GM21717 (cell line): ENCODE data around the gene CDK10.

Source experiments
- ATAC-seq: cut with Tn5 transposase; IDR thresholded peaks from one replicate; pipeline ENCODE4 v1.9.1; 2021; ENCODE audit warnings: mild to moderate bottlenecking, moderate library complexity; ENCODE audit not compliant: unreplicated experiment

The CDK10 gene

GRCh38 chr16:89710709-89711564 is 24.4 kb downstream of the CDK10 start:
- ATAC-seq: no peak

- ATAC-seq: no peak
Measured at GRCh38 chr16:89711601-89712273, 25.2 kb downstream of the CDK10 start.

DNA sequence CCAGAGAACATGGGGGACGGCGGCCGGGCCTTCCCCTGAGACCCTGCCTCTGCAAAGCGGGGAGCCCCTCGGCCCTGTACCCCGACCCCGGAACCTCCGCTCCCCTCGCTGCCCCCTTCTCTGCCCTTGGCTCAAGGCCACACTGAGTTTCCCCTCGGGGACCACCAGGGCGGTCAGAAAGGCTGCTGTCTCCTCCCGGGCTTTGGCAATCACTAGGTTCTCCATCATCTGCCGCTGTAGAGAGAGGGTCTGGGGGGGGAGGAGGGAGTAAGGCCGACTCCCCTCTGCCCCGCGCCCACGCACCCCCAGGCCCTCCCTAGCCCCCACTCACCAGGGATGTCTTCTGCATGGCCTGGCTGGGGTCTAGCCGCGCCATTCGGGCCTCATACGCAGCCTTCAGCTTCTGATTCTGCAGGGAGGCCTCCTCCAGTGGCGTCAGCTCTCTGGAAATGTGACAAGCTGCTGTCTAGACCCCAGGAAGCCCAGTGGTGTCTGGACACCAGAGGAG is 25.8 kb downstream of the CDK10 start:
- ATAC-seq: no peak

DNA sequence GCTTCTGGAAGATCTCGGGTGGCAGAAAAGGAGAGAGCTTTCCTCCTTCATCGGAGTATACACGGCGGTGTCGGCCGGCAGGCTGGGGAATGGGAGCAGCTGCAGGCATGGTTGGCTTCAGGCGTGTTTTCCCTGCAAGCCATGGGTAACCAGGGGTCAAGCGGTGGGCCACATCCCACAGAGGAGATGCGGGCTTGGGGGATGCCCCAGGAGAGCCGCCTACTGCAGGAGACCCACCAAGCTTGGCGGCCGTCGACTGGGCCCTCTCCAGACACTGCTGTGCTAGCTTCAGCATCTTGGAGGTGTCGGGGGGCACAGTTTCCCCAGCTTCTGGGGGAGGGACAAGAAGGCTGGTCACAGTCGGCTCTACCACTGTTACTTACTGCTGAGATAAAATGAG is 30.0 kb downstream of the CDK10 start:
- ATAC-seq: no peak

DNA sequence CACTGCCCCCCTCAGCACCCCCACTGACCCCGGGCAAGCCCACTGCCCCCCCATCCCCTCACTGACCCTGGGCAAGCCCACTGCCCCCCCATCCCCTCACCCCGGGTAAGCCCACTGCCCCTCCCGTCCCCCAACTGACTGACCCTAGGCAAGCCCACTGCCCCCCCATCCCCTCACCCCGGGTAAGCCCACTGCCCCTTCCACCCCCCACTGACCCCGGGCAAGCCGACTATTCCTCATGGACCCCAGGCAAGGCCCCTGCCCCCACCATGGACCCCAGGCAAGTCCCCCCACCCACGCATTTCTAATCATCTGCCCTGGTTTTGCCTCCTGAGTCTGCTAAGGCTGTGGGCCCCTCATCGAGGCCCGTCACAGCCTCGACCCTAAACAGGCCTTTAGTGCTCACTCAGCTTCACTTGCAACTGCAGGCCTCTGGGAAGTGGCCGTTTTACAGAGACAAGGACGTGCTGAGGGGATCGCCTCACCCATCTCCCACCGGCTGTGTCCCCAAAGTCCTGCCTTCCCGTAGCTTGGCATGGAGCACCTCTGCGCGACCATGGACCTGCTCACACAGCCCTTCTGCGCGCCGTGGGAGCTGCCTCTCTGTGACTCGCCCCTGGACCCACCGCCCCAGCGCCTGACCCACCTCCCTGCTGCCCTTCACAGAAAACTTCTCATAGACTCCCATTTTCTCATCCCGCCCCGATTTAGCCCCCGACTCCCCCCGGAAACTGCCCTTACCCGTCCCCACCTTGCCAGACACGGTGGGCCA is 30.6 kb downstream of the CDK10 start:
- ATAC-seq: no peak

DNA sequence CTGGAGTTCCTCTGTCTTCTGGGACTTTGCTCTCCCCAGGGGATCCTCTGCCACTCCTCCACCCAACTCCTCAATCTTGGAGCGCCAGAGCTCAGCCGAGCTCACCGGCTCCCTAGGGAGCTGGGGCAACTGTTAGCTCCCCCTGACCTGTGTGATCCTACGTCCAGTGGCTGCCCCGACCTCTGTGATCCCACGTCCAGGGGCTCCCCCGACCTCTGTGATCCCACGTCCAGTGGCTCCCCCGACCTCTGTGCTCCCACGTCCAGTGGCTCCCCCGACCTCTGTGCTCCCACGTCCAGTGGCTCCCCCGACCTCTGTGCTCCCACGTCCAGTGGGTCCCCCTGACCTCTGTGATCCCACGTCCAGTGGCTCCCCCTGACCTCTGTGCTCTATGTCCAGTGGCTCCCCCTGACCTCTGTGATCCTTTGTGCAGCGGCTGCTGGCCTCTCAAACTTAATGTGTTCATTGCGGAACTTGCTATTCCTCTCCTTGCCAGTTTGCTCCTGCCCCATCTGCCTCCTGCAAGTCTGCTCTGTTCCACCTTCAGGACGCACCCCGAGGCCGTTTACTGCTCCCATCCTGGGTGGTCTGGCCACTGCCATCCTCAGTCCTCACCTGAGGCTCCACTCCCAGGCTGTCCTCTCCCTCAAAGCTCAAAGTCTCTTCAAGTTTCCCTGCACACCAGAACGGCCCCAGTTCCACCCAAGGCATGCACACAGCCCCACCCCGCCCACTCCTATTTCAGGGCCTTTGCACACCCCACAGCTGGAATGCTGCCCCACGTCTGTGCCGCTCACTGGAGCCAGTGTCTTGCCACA is 31.4 kb downstream of the CDK10 start:
- ATAC-seq: no peak

DNA sequence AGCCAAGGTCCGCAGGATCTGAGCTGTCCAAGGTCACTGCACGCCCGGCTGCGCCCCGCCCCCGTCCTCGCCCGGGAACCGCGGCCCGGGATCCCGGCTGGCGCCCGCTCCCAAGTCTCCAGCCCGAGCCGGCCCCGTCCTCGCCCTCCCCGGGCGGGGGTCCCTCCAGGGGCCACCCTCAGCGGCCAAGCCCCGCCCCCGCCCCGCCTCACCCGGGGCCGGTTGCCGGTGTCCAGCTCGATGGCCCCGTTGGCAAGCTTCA is 34.0 kb downstream of the CDK10 start:
- no peak for ATAC-seq

- ATAC-seq: peak; percentile 47
Measured at GRCh38 chr16:89720813-89721545, 34.5 kb downstream of the CDK10 start, which contains the start of the genes VPS9D1 and ZNF276. VPS9D1 (minus strand) TSS chr16:89720898; CDS start chr16:89720861, 37 bp downstream. ZNF276 (plus strand) TSS chr16:89721537; CDS start chr16:89721641, 104 bp downstream.

GRCh38 chr16:89721546-89722391 is 35.3 kb downstream of the CDK10 start:
- peak; percentile 31 for ATAC-seq

- peak; percentile 17 for ATAC-seq
Measured at GRCh38 chr16:89722392-89723278, 36.1 kb downstream of the CDK10 start.

DNA sequence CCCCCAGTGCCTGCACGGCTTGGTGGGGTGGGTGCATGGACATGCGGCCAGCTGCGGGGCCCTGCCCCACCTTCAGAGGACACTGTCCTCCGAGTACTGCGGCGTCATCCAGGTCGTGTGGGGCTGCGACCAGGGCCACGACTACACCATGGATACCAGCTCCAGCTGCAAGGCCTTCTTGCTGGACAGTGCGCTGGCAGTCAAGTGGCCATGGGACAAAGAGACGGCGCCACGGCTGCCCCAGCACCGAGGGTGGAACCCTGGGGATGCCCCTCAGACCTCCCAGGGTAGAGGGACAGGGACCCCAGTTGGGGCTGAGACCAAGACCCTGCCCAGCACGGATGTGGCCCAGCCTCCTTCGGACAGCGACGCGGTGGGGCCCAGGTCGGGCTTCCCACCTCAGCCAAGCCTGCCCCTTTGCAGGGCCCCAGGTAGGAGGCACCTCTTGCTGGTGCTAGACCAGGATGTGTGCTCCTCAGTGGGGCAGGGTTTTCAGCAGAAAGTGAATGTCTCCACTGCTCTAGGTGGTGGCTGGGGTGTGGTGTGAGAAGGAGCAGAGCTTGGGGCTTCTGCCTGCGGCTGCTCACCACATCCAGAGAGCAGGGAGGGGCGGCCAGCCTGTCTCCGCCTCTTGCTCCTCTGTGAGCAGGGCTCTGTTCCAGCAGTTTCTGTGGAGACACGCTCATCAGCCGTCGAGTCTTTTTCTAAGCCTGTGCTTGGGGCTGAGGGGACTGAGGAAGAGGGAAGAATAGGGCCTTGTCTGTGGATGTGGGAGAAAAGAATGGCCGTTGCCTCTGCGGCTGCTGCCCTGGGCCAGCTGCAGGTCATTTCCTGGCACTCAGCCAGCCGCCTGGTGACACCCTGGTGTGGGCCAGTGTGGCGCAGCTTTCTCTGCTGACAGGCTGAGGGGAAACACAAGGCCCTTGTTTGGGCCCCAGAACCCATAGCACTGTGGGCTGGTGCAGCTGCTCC is 37.1 kb downstream of the CDK10 start:
- ATAC-seq: no peak

DNA sequence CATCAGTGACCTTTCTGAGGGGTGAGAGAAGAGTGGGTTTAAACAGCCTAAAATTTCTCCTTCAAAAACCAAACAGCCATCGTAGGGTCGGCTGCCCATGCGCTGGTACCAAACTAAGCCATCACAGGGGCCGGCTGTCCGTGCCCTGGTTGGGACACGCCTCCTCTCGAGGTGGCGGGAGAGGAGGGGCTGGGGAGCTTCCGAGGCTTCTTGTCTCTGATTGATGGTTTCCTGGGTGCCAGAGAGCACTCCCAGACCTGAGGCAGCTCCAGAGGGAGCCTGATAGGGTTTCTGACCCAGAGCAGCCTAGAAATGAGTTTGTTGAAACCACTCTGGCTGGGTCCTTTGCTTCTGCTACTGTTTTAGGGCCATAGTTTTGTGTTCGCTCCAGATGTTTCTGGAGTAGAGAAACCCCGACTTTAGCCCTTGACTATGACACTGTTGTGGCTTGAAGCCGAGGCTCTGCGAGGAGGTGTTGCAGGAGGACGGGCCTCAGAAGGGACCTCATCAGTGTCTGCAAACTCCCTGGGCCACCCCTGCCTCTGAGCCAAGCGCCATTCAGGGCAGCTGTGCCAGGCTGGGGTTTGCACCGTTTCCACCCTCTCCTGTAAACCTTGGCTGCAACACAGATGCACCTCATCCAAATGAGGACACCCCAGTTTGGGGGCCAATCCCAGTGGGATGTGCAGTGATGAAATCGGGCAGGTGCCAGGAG is 41.1 kb downstream of the CDK10 start:
- no peak for ATAC-seq

DNA sequence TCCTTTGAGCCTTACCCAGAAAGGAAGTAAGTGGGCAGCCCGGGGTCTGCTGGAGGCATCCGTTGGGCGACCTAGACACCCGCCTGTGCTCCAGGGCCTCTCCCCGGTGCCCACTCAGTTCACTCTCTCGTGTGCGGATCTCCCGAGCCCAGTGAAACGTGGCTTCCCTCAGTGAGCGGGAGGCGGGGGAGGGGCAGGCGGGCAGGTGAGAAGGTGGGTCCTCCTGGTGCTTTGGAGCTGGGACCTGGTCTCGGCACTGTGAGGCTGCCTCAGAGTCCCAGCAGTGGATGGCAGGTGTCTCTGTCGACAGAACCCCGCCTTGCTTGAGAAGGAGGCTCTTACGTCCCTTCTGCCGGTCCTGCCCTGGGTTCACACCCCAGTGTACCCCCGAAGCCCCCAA is 42.8 kb downstream of the CDK10 start:
- no peak for ATAC-seq

DNA sequence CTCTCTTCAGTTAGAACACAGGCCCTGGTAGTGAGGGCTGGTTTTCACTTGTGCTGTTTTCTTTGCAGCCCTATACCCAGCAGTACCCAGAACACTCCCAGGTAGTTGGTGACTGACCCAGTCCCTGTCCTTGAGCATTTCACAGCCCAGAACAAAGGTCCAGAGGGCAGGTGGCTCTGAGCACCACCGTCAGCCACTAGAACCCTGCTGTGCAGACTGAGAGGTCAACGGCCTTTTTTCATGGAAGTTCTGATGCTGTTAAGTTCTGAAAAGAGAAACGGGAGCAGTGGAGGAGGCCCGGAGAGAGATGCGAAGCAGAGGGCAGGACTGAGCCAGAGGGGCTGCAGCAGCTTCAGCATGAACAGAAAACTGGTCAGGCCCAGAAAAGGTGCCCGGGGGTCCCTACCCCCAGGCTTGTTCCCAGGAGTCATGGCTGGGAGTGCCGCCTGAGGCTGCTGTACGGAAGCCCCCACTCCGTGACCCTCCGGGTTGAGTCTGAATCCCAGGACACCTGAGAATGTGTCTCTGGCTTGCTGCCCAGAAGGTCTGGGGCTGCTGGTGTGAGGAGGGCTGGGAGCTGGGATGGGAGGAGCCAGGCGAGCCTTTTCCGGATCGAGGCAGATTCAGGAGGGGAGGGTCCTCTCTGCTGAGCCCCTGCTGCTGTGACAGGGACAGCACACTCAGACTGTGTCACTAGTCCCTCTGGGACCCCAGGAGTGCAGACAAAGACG is 43.5 kb downstream of the CDK10 start:
- no peak for ATAC-seq

DNA sequence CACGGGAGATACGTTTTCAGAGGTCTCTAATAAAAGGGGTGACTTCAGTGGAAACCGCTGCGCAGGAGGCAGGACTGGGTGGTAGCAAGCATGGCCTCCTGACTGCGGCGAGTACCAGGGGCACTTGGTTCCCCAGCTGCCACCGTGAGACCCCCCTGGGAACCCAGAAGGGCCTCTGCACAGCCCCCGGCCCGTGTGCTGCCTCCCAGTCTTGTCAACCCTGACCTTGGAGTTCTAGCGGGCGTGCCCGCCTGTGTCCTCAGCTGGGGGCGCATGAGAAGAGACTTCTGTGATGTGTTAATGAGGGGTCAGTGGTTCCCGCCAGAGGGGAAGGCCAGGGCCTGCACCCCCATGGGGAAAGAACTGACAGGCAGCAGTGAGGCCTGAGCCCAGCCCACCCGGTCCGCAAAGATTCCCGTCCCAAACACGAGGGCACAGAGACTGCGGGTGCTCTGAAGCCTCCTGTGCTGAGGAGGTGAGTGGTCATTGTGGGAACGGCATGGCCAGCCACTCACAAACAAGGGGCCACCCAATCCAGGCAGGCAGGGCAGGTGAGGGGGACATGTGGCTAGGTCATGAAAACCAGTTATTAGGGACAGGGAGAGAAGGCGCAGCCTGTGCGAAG is 44.2 kb downstream of the CDK10 start:
- no peak for ATAC-seq
